HepG2 (cell line): ENCODE data around the gene CROT. TPM values are rescaled to one million over a fixed set of nuclear protein-coding genes. Genes with fewer than 3 reads are reported as not detected.
A peak's percentile ranks its signal among the peaks of the same experiment; 100 is the strongest.

ENCODE experiments used
- ATAC-seq: fragments of 200-7000 bp; cut with Tn5 transposase; 3 replicates; pipeline ENCODE4 v1.9.1; 2020; ENCODE audit warnings: mild to moderate bottlenecking, moderate library complexity
- BruUV-seq: library from RNA; stranded (reverse); fragments of 400-500 nt; replicated peaks from 2 replicates; lab custom pipeline; 2021; lab: Mats Ljungman, UMichigan
- CTCF ChIA-PET: fragments of 300-600 bp; formaldehyde crosslinking; extraction: SDS; loops from one replicate; lab custom pipeline; 2021; ENCODE audit warnings: low total read pairs, inconsistent platforms, low intra/inter-chr PET ratio; lab: Yijun Ruan, JAX
- POLR2A ChIA-PET: fragments of 350-600 bp; sonication (Branson Sonifier 250); formaldehyde crosslinking; loops from one replicate; lab custom pipeline; 2020; ENCODE audit warnings: antibody characterized with exemption, inconsistent platforms; lab: Yijun Ruan, JAX
- DNase-seq: peaks from one replicate; pipeline ENCODE4 v3.0.0-alpha.2; 2015; ENCODE audit warnings: low spot score
- FAIRE-seq: peaks from 3 replicates; lab custom pipeline; 2011; peaks lifted over from hg19 to GRCh38; lab: Jason Lieb, UNC
- H2AFZ ChIP-seq: one replicate; pipeline ENCODE4 v1.6.1; 2011; ENCODE audit warnings: low read length, inconsistent platforms
- H3K27ac ChIP-seq: fragments of 300-600 bp; 3 replicates; pipeline ENCODE4 v1.8.0; 2011; ENCODE audit warnings: mixed run types, mild to moderate bottlenecking, mixed read lengths, low read length, inconsistent platforms; ENCODE audit not compliant: insufficient read depth; ENCODE audit errors: extremely low read length
- H3K27me3 ChIP-seq, 2 experiments: fragments of 200-600 bp in 1 of 2; 2 replicates in 1 of 2; 3 replicates in 1 of 2; pipeline versions ENCODE4 v1.6.0 to v1.8.0; 2011; ENCODE audit warnings: low read length in 2 of 2, mild to moderate bottlenecking in 2 of 2, moderate library complexity in 2 of 2, inconsistent platforms in 1 of 2; ENCODE audit not compliant: insufficient read depth in 2 of 2, control insufficient read depth in 1 of 2
- H3K36me3 ChIP-seq, 2 experiments: fragments of 200-600 bp in 1 of 2; replicated peaks in 1 of 2; 2 replicates in 1 of 2; 3 replicates in 1 of 2; pipeline versions ENCODE4 v1.5.1 to v1.8.0; 2011; ENCODE audit warnings: low read length in 2 of 2, inconsistent platforms in 1 of 2; ENCODE audit not compliant: insufficient read depth in 2 of 2, control insufficient read depth in 1 of 2
- H3K4me1 ChIP-seq: 2 replicates; pipeline ENCODE4 v1.5.1; 2012; ENCODE audit warnings: low read length, inconsistent platforms; ENCODE audit not compliant: insufficient read depth
- H3K4me2 ChIP-seq: 2 replicates; pipeline ENCODE4 v1.6.0; 2011; ENCODE audit warnings: low read depth, low read length, inconsistent platforms
- H3K4me3 ChIP-seq, 3 experiments: fragments of 200-600 bp in 1 of 3; sonication (generic), shearing (Covaris generic) in 1 of 3; replicated peaks in 1 of 3; 2 replicates each; pipeline ENCODE4 v1.5.1; 2011 to 2016; ENCODE audit warnings: low read length in 3 of 3, inconsistent platforms in 2 of 3, low read depth in 2 of 3, mild to moderate bottlenecking in 2 of 3, control low read depth in 1 of 3, mixed read lengths in 1 of 3; ENCODE audit not compliant: insufficient read depth in 1 of 3
- H3K79me2 ChIP-seq: one replicate; pipeline ENCODE4 v1.6.1; 2011; ENCODE audit warnings: low read length, inconsistent platforms; ENCODE audit not compliant: insufficient read depth
- H3K9ac ChIP-seq: 2 replicates; pipeline ENCODE4 v1.6.0; 2011; ENCODE audit warnings: mild to moderate bottlenecking, low read depth, low read length, inconsistent platforms; ENCODE audit not compliant: insufficient read depth
- H3K9me3 ChIP-seq: 2 replicates; pipeline ENCODE4 v1.5.1; 2012; ENCODE audit warnings: mild to moderate bottlenecking, low read length
- H4K20me1 ChIP-seq: 2 replicates; pipeline ENCODE4 v1.6.0; 2011; ENCODE audit warnings: inconsistent platforms, mild to moderate bottlenecking, low read length, moderate library complexity; ENCODE audit not compliant: insufficient read depth
- AGO2 ChIP-seq: fragments of 200-400 bp; formaldehyde crosslinking; optimal IDR thresholded peaks from 2 replicates; pipeline ENCODE3; 2017; ENCODE audit warnings: mild to moderate bottlenecking, low read depth, low read length, moderate library complexity
- FOXO4 ChIP-seq: sonication (generic); formaldehyde crosslinking; conservative IDR thresholded peaks from 2 replicates; pipeline ENCODE4 v1.8.1; 2023; ENCODE audit warnings: missing genetic modification reagents
- HMGA1 ChIP-seq: sonication (generic); formaldehyde crosslinking; conservative IDR thresholded peaks from 2 replicates; pipeline ENCODE4 v1.4.0; 2020; ENCODE audit warnings: missing genetic modification reagents
- JUND ChIP-seq: sonication (generic); formaldehyde crosslinking; IDR thresholded peaks from 2 replicates; pipeline ENCODE4 v1.8.0; 2022; ENCODE audit warnings: mild to moderate bottlenecking, missing genetic modification reagents
- POLR2A ChIP-seq, 2 experiments: IDR thresholded peaks; 2 replicates each; pipeline ENCODE4 v1.6.1; 2011; ENCODE audit warnings: low read depth in 2 of 2, low read length in 2 of 2, mild to moderate bottlenecking in 1 of 2, moderate library complexity in 1 of 2; ENCODE audit not compliant: insufficient read depth in 1 of 2
- TOPORS ChIP-seq: sonication (generic); formaldehyde crosslinking; IDR thresholded peaks from 2 replicates; pipeline ENCODE4 v1.8.0; 2023; ENCODE audit warnings: mild to moderate bottlenecking, missing genetic modification reagents
- ZNF234 ChIP-seq: sonication (generic); formaldehyde crosslinking; conservative IDR thresholded peaks from 2 replicates; pipeline ENCODE4 v1.5.1; 2020; ENCODE audit warnings: mild to moderate bottlenecking, missing genetic modification reagents
- ZNF329 ChIP-seq: sonication (generic); formaldehyde crosslinking; IDR thresholded peaks from 2 replicates; pipeline ENCODE4 v1.9.0; 2021; ENCODE audit warnings: low read depth, mild to moderate bottlenecking, missing genetic modification reagents
- ZNF468 ChIP-seq: sonication (generic); formaldehyde crosslinking; IDR thresholded peaks from 2 replicates; pipeline ENCODE4 v1.8.0; 2022; ENCODE audit warnings: mild to moderate bottlenecking, moderate library complexity, missing genetic modification reagents
- ZNF576 ChIP-seq: sonication (generic); formaldehyde crosslinking; IDR thresholded peaks from 2 replicates; pipeline ENCODE4 v1.4.0; 2020; ENCODE audit warnings: mild to moderate bottlenecking, missing genetic modification reagents
- ZNF598 ChIP-seq: sonication (generic); formaldehyde crosslinking; IDR thresholded peaks from 2 replicates; pipeline ENCODE4 v1.5.1; 2020; ENCODE audit warnings: mild to moderate bottlenecking, missing genetic modification reagents, borderline replicate concordance
- ZSCAN20 ChIP-seq: sonication (generic); formaldehyde crosslinking; IDR thresholded peaks from 2 replicates; pipeline ENCODE4 v1.4.0; 2020; ENCODE audit warnings: missing genetic modification reagents, mild to moderate bottlenecking, borderline replicate concordance
- WGBS: methylation state at CpG from one replicate; pipeline ENCODE4 v1.1.6; 2017; ENCODE audit warnings: low lambda C conversion rate; 5-methylcytosine and 5-hydroxymethylcytosine counted together
- in situ Hi-C: cut with HindIII; loops from 2 replicates; pipeline ENCODE4 v1.10.0; 2017; ENCODE audit warnings: low pct_unique_long_range_greater_than_20kb; ENCODE audit not compliant: extremely low pct_ligation_motif_present
- intact Hi-C: fragments of 100-400 bp; cut with micrococcal nuclease; formaldehyde crosslinking; loops from one replicate; pipeline ENCODE4 v1.10.0; 2022; ENCODE audit not compliant: unreplicated experiment
- polyA plus RNA-seq, 8 experiments: library from polyadenylated mRNA; depleted of rRNA in 3 of 8; stranded (reverse) in 7 of 8; unstranded in 1 of 8; fragments of >200 nt; fragmentation: Illumina TruSeq in 4 of 8; extraction: Trizol in 4 of 8; gene quantifications; 2 replicates each; pipeline versions ENCODE4 v1.2.1 to v1.2.3, GENCODE V29; 2011 to 2016; ENCODE audit warnings: low read depth in 4 of 8, missing spikeins in 1 of 8, mixed read lengths in 1 of 8; ENCODE audit not compliant: insufficient read depth in 1 of 8
- small RNA-seq, 3 experiments: library from RNA; depleted of rRNA; stranded (forward); fragments of <200 nt; gene quantifications; one replicate each; pipeline ENCODE3, GENCODE V24; 2012; ENCODE audit warnings: low read depth in 2 of 3, low replicate concordance in 1 of 3; ENCODE audit not compliant: insufficient read length in 3 of 3, insufficient read depth in 2 of 3
- total RNA-seq, 5 experiments: library from RNA; depleted of rRNA; stranded (reverse); fragments of >200 nt; fragmentation: Illumina TruSeq; extraction: Trizol; gene quantifications; 2 replicates each; pipeline ENCODE4 v1.2.3, GENCODE V29; 2016; ENCODE audit warnings: low read depth in 1 of 5

CROT gene
- total and polyA plus RNA-seq, 2 of the 13 experiments (the other 11 are each of a cell fraction or from before 2014, with no cell fraction given): 5.0 to 13.7 TPM

DNA sequence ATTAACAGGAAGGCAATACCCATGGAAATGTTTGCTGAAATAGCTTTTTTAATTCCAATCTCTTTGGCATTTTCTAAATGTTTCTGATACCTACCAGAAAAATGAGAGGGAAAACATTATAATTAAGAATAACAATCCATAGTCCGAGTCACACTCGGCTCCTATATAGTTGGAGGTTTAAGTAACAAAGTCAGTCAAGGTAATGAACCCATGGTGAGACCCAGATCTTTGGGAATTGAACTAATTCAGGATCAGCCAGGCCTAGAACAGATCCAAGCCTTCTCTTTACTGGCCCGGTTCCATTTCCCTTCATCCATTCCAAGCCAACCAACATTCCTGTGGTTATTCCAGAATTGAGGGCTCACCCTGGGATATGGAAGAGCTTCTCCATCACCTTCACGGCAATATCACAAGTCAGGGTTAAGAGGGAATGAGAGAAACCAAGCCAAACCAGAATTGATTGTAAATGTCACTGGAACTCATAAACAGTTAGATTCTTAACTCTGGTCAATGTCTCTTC, 101.7 kb downstream of the CROT start (continued):
- TF ChIP-seq ZNF329 (CRISPR knock-in tag) (no peak), ZNF576 (CRISPR knock-in tag) (no peak), POLR2A (IDR thresholded peaks at IDR 0.05; ENCODE audit: insufficient read depth in 1 of 2, low read depth in 2 of 2, low read length in 2 of 2) (no peak), ZSCAN20 (CRISPR knock-in tag) (no peak), TOPORS (CRISPR knock-in tag) (no peak), FOXO4 (CRISPR knock-in tag) (no peak), HMGA1 (no peak), JUND (CRISPR knock-in tag) (no peak), ZNF234 (no peak), ZNF468 (no peak)
- TF ChIP-seq, all 625 proteins: peak for 0

- WGBS: 94% methylated on average over 6 of the region's 7 CpGs
- DNase-seq (no peak), FAIRE-seq (no peak), ATAC-seq (no peak)
- H3K4me1 ChIP-seq: no peaks in the 10 kb centered on the region
- H3K27ac ChIP-seq: no peak overlapping the region
- intact Hi-C loops: no loop called here
- ChIA-PET CTCF (no interaction called here), POLR2A (no interaction called here)
- H3K9me3 ChIP-seq: no peaks in the 10 kb centered on the region
- no peak overlapping the region for H3K9ac ChIP-seq
- H3K27me3 ChIP-seq: no peaks in the 10 kb centered on the region
- no peaks in the 10 kb centered on the region for H3K79me2 ChIP-seq
- H3K36me3 ChIP-seq: peaks cover 5 to 69% of the 10 kb centered on the region in 2 experiments
- no peak overlapping the region for H2AFZ ChIP-seq
- in situ Hi-C loops: no loop called here
- no peak overlapping the region for H3K4me2 ChIP-seq
- TF ChIP-seq AGO2: peak; percentile 17
- no peak for TF ChIP-seq ZNF598 (CRISPR knock-in tag)
- TF ChIP-seq, all 625 proteins: peak for 1
- H4K20me1 ChIP-seq: no peaks in the 10 kb centered on the region
- no peak overlapping the region for H3K4me3 ChIP-seq
- BruUV-seq: no TSS peak
These were observed 102.9 kb downstream of the CROT start for GRCh38 chr7:87448388-87448787.

Small RNA genes within 50 kb of the gene (small RNA-seq; reads per million reads assigned to genes)
- gene RF02195 (0 reads per million in 3 experiments), gene RF02196 (0 reads per million in 3 experiments)

Other genes with a start within 250 kb of the CROT start
- gene DMTF1, start 193.2 kb upstream of the CROT start, total RNA-seq (2016; rRNA removed; fragmentation: Illumina TruSeq; extraction: Trizol): 17.9 and 45.8 TPM in 2 replicates
- gene DMTF1, start 193.2 kb upstream of the CROT start, polyA plus RNA-seq (2011; rRNA removed): 111 and 132 TPM in 2 replicates
- 25.1 and 31.2 TPM in 2 replicates for gene TMEM243, start 125.9 kb upstream of the CROT start, total RNA-seq (2016; rRNA removed; fragmentation: Illumina TruSeq; extraction: Trizol)
- gene TMEM243, start 125.9 kb upstream of the CROT start, polyA plus RNA-seq (2011; rRNA removed): 16.8 and 25.1 TPM in 2 replicates
- 10.8 and 32.4 TPM in 2 replicates for gene ABCB4, start 130.0 kb downstream of the CROT start, total RNA-seq (2016; rRNA removed; fragmentation: Illumina TruSeq; extraction: Trizol)
- gene ABCB4, start 130.0 kb downstream of the CROT start, polyA plus RNA-seq (2011; rRNA removed): 18.0 and 20.8 TPM in 2 replicates